Measurements from ENCODE around the gene NLN.
"Not testable (repeated sequence)": the region's sequence is repeated elsewhere in the genome, so short reads cannot be mapped to it uniquely, and the experiment has no call there.

Gene NLN

DNA sequence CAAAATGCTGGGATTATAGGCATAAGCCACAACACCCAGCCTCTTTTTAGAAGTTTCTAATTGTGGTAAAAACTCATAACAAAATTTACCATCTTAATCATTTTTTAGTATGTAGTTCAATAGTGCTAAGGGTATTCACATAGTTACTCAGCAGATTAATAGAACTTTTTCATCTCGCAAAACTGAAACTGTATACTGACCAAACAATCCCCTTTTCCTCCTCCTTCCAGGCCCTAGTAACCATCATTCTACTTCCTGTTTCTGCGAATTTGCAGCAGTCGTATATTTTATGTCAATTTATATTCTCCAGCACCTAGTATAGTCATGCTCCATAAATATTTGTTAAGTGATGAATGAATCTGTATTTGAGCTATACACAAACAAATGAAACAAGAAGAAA lies 118.1 kb downstream of the NLN start:
- H3K27me3 ChIP-seq (ENCODE audit: control insufficient read depth, low read length), result no peaks in the 10 kb centered on the region
- no peak overlapping the region for H3K4me2 ChIP-seq (ENCODE audit: low read length)
- no peaks in the 10 kb centered on the region for H3K9me2 ChIP-seq (replicated peaks; ENCODE audit: control insufficient read depth, low read length)
- H3K36me3 ChIP-seq (ENCODE audit: control insufficient read depth, low read length), result no peaks in the 10 kb centered on the region
- H3K4me1 ChIP-seq (ENCODE audit: control insufficient read depth, low read length), result no peaks in the 10 kb centered on the region
- H3K27ac ChIP-seq (ENCODE audit: low read depth, low read length), result no peak overlapping the region
- H4K20me1 ChIP-seq (ENCODE audit: control insufficient read depth, insufficient read depth, low read depth, low read length), result no peaks in the 10 kb centered on the region
- H3K79me2 ChIP-seq (ENCODE audit: control insufficient read depth, low read length), result no peaks in the 10 kb centered on the region
- H3K9me3 ChIP-seq (ENCODE audit: control insufficient read depth, insufficient read depth, low read length), result no peaks in the 10 kb centered on the region
- H3F3A ChIP-seq (ENCODE audit: control insufficient read depth, insufficient read depth), result no peaks in the 10 kb centered on the region
- TF ChIP-seq, protein P1, sequence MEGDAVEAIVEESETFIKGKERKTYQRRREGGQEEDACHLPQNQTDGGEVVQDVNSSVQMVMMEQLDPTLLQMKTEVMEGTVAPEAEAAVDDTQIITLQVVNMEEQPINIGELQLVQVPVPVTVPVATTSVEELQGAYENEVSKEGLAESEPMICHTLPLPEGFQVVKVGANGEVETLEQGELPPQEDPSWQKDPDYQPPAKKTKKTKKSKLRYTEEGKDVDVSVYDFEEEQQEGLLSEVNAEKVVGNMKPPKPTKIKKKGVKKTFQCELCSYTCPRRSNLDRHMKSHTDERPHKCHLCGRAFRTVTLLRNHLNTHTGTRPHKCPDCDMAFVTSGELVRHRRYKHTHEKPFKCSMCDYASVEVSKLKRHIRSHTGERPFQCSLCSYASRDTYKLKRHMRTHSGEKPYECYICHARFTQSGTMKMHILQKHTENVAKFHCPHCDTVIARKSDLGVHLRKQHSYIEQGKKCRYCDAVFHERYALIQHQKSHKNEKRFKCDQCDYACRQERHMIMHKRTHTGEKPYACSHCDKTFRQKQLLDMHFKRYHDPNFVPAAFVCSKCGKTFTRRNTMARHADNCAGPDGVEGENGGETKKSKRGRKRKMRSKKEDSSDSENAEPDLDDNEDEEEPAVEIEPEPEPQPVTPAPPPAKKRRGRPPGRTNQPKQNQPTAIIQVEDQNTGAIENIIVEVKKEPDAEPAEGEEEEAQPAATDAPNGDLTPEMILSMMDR (IDR thresholded peaks at IDR 0.05; ENCODE audit: low read depth, low read length, poor library complexity, severe bottlenecking), result no peak
- no peak for TF ChIP-seq EZH2phosphoT487 (IDR thresholded peaks at IDR 0.05; ENCODE audit: borderline replicate concordance, low read length)
- no peak overlapping the region for H3K4me3 ChIP-seq (ENCODE audit: low read length)

GRCh38 chr5:65844763-65845162 lies 122.8 kb downstream of the NLN start:
- not testable (repeated sequence) for H3K4me3 ChIP-seq (ENCODE audit: low read length); H3K9me3 ChIP-seq (ENCODE audit: control insufficient read depth, insufficient read depth, low read length); H3F3A ChIP-seq (ENCODE audit: control insufficient read depth, insufficient read depth); H4K20me1 ChIP-seq (ENCODE audit: control insufficient read depth, insufficient read depth, low read depth, low read length); H3K36me3 ChIP-seq (ENCODE audit: control insufficient read depth, low read length); H3K27ac ChIP-seq (ENCODE audit: low read depth, low read length); H3K9me2 ChIP-seq (replicated peaks; ENCODE audit: control insufficient read depth, low read length); H3K4me2 ChIP-seq (ENCODE audit: low read length); H3K4me1 ChIP-seq (ENCODE audit: control insufficient read depth, low read length); H3K79me2 ChIP-seq (ENCODE audit: control insufficient read depth, low read length); H3K27me3 ChIP-seq (ENCODE audit: control insufficient read depth, low read length)

- no peaks in the 10 kb centered on the region for H3K27me3 ChIP-seq (ENCODE audit: control insufficient read depth, low read length)
- no peak overlapping the region for H3K27ac ChIP-seq (ENCODE audit: low read depth, low read length)
- no peaks in the 10 kb centered on the region for H3K9me3 ChIP-seq (ENCODE audit: control insufficient read depth, insufficient read depth, low read length)
- H3K4me1 ChIP-seq (ENCODE audit: control insufficient read depth, low read length), result no peaks in the 10 kb centered on the region
- H3K36me3 ChIP-seq (ENCODE audit: control insufficient read depth, low read length), result no peaks in the 10 kb centered on the region
- H3K4me3 ChIP-seq (ENCODE audit: low read length), result no peak overlapping the region
- TF ChIP-seq EZH2phosphoT487 (IDR thresholded peaks at IDR 0.05; ENCODE audit: borderline replicate concordance, low read length), result no peak
- TF ChIP-seq, protein P1 (IDR thresholded peaks at IDR 0.05; ENCODE audit: low read depth, low read length, poor library complexity, severe bottlenecking), result no peak
- H4K20me1 ChIP-seq (ENCODE audit: control insufficient read depth, insufficient read depth, low read depth, low read length), result no peaks in the 10 kb centered on the region
- H3K9me2 ChIP-seq (replicated peaks; ENCODE audit: control insufficient read depth, low read length), result no peaks in the 10 kb centered on the region
- no peak overlapping the region for H3K4me2 ChIP-seq (ENCODE audit: low read length)
- H3K79me2 ChIP-seq (ENCODE audit: control insufficient read depth, low read length), result no peaks in the 10 kb centered on the region
- H3F3A ChIP-seq (ENCODE audit: control insufficient read depth, insufficient read depth), result no peaks in the 10 kb centered on the region
Measured at GRCh38 chr5:65846101-65846500, 124.1 kb downstream of the NLN start.

- not testable (repeated sequence) for H4K20me1 ChIP-seq (ENCODE audit: control insufficient read depth, insufficient read depth, low read depth, low read length); H3F3A ChIP-seq (ENCODE audit: control insufficient read depth, insufficient read depth); H3K4me2 ChIP-seq (ENCODE audit: low read length); H3K27ac ChIP-seq (ENCODE audit: low read depth, low read length); H3K79me2 ChIP-seq (ENCODE audit: control insufficient read depth, low read length); H3K4me1 ChIP-seq (ENCODE audit: control insufficient read depth, low read length); H3K4me3 ChIP-seq (ENCODE audit: low read length); H3K27me3 ChIP-seq (ENCODE audit: control insufficient read depth, low read length); H3K9me3 ChIP-seq (ENCODE audit: control insufficient read depth, insufficient read depth, low read length); H3K36me3 ChIP-seq (ENCODE audit: control insufficient read depth, low read length); H3K9me2 ChIP-seq (replicated peaks; ENCODE audit: control insufficient read depth, low read length)
Measured at GRCh38 chr5:65847019-65847418, 125.0 kb downstream of the NLN start.

GRCh38 chr5:65849918-65850317 lies 127.9 kb downstream of the NLN start:
- not testable (repeated sequence) for H3K36me3 ChIP-seq (ENCODE audit: control insufficient read depth, low read length); H3K4me2 ChIP-seq (ENCODE audit: low read length); H3K9me3 ChIP-seq (ENCODE audit: control insufficient read depth, insufficient read depth, low read length); H3K4me1 ChIP-seq (ENCODE audit: control insufficient read depth, low read length); H3K27ac ChIP-seq (ENCODE audit: low read depth, low read length); H4K20me1 ChIP-seq (ENCODE audit: control insufficient read depth, insufficient read depth, low read depth, low read length); H3K27me3 ChIP-seq (ENCODE audit: control insufficient read depth, low read length); H3K79me2 ChIP-seq (ENCODE audit: control insufficient read depth, low read length); H3K4me3 ChIP-seq (ENCODE audit: low read length); H3K9me2 ChIP-seq (replicated peaks; ENCODE audit: control insufficient read depth, low read length); H3F3A ChIP-seq (ENCODE audit: control insufficient read depth, insufficient read depth)

Measured in DOHH2 (cell line).